H9 (cell line): ENCODE results near the gene SMARCAL1. TPM values are rescaled to one million over a fixed set of nuclear protein-coding genes. Genes with fewer than 3 reads are reported as not detected.
"Not testable (repeated sequence)": the region's sequence is repeated elsewhere in the genome, so short reads cannot be mapped to it uniquely, and the experiment has no call there.

Experiments
- DNase-seq: peaks from one replicate; pipeline ENCODE4 v3.0.0-alpha.2; 2017
- H2AFZ ChIP-seq: one replicate; pipeline ENCODE4 v1.6.1; 2013; ENCODE audit warnings: mild to moderate bottlenecking, low read length, control low read depth, moderate library complexity
- H2AK5ac ChIP-seq: 2 replicates; pipeline ENCODE4 v1.6.1; 2013; ENCODE audit warnings: low read length, control low read depth, mixed read lengths; ENCODE audit not compliant: insufficient read length
- H2BK120ac ChIP-seq: one replicate; pipeline ENCODE4 v1.6.1; 2013; ENCODE audit warnings: low read depth, mild to moderate bottlenecking, low read length, control low read depth, inconsistent platforms; ENCODE audit not compliant: poor library complexity, severe bottlenecking
- H2BK12ac ChIP-seq: 2 replicates; pipeline ENCODE4 v1.6.1; 2013; ENCODE audit warnings: low read length, control low read depth, mixed read lengths, low read depth; ENCODE audit not compliant: insufficient read length
- H2BK15ac ChIP-seq: 2 replicates; pipeline ENCODE4 v1.6.1; 2013; ENCODE audit warnings: low read depth, low read length, control low read depth
- H2BK20ac ChIP-seq: one replicate; pipeline ENCODE4 v1.6.1; 2013; ENCODE audit warnings: low read depth, mild to moderate bottlenecking, low read length, control low read depth, inconsistent platforms; ENCODE audit not compliant: poor library complexity, severe bottlenecking
- H2BK5ac ChIP-seq: 2 replicates; pipeline ENCODE4 v1.6.1; 2013; ENCODE audit warnings: low read length, control low read depth, mixed read lengths; ENCODE audit not compliant: insufficient read length
- H3K14ac ChIP-seq: 2 replicates; pipeline ENCODE4 v1.6.1; 2013; ENCODE audit warnings: low read length, control low read depth; ENCODE audit not compliant: insufficient read depth
- H3K18ac ChIP-seq: 2 replicates; pipeline ENCODE4 v1.6.1; 2013; ENCODE audit warnings: low read depth, mild to moderate bottlenecking, mixed read lengths, low read length, control low read depth; ENCODE audit not compliant: insufficient read length
- H3K23ac ChIP-seq: 2 replicates; pipeline ENCODE4 v1.6.1; 2013; ENCODE audit warnings: low read length, control low read depth, mixed read lengths, low read depth; ENCODE audit not compliant: insufficient read length
- H3K23me2 ChIP-seq: 2 replicates; pipeline ENCODE4 v1.6.1; 2013; ENCODE audit warnings: low read depth, mild to moderate bottlenecking, mixed read lengths, low read length, control low read depth; ENCODE audit not compliant: insufficient read length, poor library complexity, severe bottlenecking
- H3K27ac ChIP-seq: 2 replicates; pipeline ENCODE4 v1.5.1; 2013; ENCODE audit warnings: low read length, control low read depth, mixed read lengths, low read depth; ENCODE audit not compliant: insufficient read length
- H3K27me3 ChIP-seq: 2 replicates; pipeline ENCODE4 v1.6.1; 2013; ENCODE audit warnings: low read length, control low read depth, inconsistent platforms; ENCODE audit not compliant: insufficient read depth
- H3K4ac ChIP-seq: 2 replicates; pipeline ENCODE4 v1.6.1; 2013; ENCODE audit warnings: low read depth, mild to moderate bottlenecking, control low read depth, inconsistent platforms, low read length, moderate library complexity
- H3K4me1 ChIP-seq: 2 replicates; pipeline ENCODE4 v1.6.1; 2013; ENCODE audit warnings: low read length, control low read depth, inconsistent platforms; ENCODE audit not compliant: insufficient read depth
- H3K4me2 ChIP-seq: 2 replicates; pipeline ENCODE4 v1.6.1; 2013; ENCODE audit warnings: low read length, control low read depth, mixed read lengths; ENCODE audit not compliant: insufficient read length, insufficient read depth
- H3K56ac ChIP-seq: 2 replicates; pipeline ENCODE4 v1.6.1; 2013; ENCODE audit warnings: low read depth, mild to moderate bottlenecking, mixed read lengths, low read length, control low read depth; ENCODE audit not compliant: insufficient read length
- H3K79me1 ChIP-seq: 2 replicates; pipeline ENCODE4 v1.6.1; 2013; ENCODE audit warnings: low read depth, mild to moderate bottlenecking, moderate library complexity, low read length, control low read depth, inconsistent platforms; ENCODE audit not compliant: insufficient read depth, poor library complexity, severe bottlenecking
- H3K79me2 ChIP-seq: 2 replicates; pipeline ENCODE4 v1.6.1; 2013; ENCODE audit warnings: low read length, control low read depth, inconsistent platforms; ENCODE audit not compliant: insufficient read depth
- H3K9ac ChIP-seq: 2 replicates; pipeline ENCODE4 v1.6.1; 2013; ENCODE audit warnings: low read length, control low read depth, mixed read lengths; ENCODE audit not compliant: insufficient read length; ENCODE audit errors: extremely low read depth
- H3K9me3 ChIP-seq: one replicate; pipeline ENCODE4 v1.6.1; 2013; ENCODE audit warnings: low read depth, low read length, inconsistent platforms; ENCODE audit not compliant: control insufficient read depth
- H3T11ph ChIP-seq: one replicate; pipeline ENCODE4 v1.6.1; 2013; ENCODE audit warnings: mild to moderate bottlenecking, low read length, control low read depth, inconsistent platforms
- H4K20me1 ChIP-seq: one replicate; pipeline ENCODE4 v1.6.1; 2013; ENCODE audit not compliant: control insufficient read depth, insufficient read length, insufficient read depth
- H4K5ac ChIP-seq: 2 replicates; pipeline ENCODE4 v1.6.1; 2013; ENCODE audit warnings: low read depth, mild to moderate bottlenecking, mixed read lengths, low read length, control low read depth; ENCODE audit not compliant: insufficient read length
- H4K8ac ChIP-seq: replicated peaks from 2 replicates; pipeline ENCODE4 v1.6.1; 2013; ENCODE audit warnings: low read length, control low read depth, mixed read lengths, low read depth; ENCODE audit not compliant: insufficient read length
- H4K91ac ChIP-seq: 2 replicates; pipeline ENCODE4 v1.6.1; 2013; ENCODE audit warnings: low read depth, mild to moderate bottlenecking, moderate library complexity, mixed read lengths, low read length, control low read depth; ENCODE audit not compliant: insufficient read length
- H3K27ac Mint-ChIP-seq, 3 experiments: 2 replicates in 2 of 3; 3 replicates in 1 of 3; pipeline ENCODE4 v1.8.0; 2020 to 2021; ENCODE audit warnings: mixed read lengths in 3 of 3, mild to moderate bottlenecking in 1 of 3, moderate library complexity in 1 of 3
- H3K27me3 Mint-ChIP-seq: 2 replicates; pipeline ENCODE4 v1.8.0; 2021; ENCODE audit warnings: low read depth, mild to moderate bottlenecking, moderate library complexity, mixed read lengths
- H3K36me3 Mint-ChIP-seq, 3 experiments: 2 replicates in 2 of 3; 3 replicates in 1 of 3; pipeline ENCODE4 v1.8.0; 2020 to 2021; ENCODE audit warnings: low read depth in 3 of 3, mixed read lengths in 3 of 3; ENCODE audit not compliant: insufficient read depth in 1 of 3
- H3K4me1 Mint-ChIP-seq, 2 experiments: 2 replicates each; pipeline ENCODE4 v1.8.0; 2020; ENCODE audit warnings: mixed read lengths in 2 of 2
- H3K4me3 Mint-ChIP-seq, 2 experiments: 2 replicates in 1 of 2; 3 replicates in 1 of 2; pipeline ENCODE4 v1.8.0; 2020 to 2021; ENCODE audit warnings: mild to moderate bottlenecking in 2 of 2, mixed read lengths in 2 of 2, moderate library complexity in 1 of 2
- H3K9me3 Mint-ChIP-seq, 2 experiments: 2 replicates in 1 of 2; 3 replicates in 1 of 2; pipeline ENCODE4 v1.8.0; 2020; ENCODE audit warnings: mild to moderate bottlenecking in 2 of 2, mixed read lengths in 2 of 2, moderate library complexity in 1 of 2
- WGBS: extraction: QIAGEN DNeasy Blood & Tissue Kit; methylation state at CpG from one replicate; pipeline ENCODE4 v1.1.7; 2013; ENCODE audit warnings: missing lambda C conversion rate, low lambda C conversion rate, mixed read lengths; ENCODE audit not compliant: insufficient read length; ENCODE audit errors: extremely low coverage; 5-methylcytosine and 5-hydroxymethylcytosine counted together
- total RNA-seq: library from RNA; stranded (reverse); gene quantifications from 2 replicates; pipeline ENCODE4 v1.2.1, GENCODE V29; 2021
- TF ChIP-seq, protein P1 (sequence below): fragments of 200-600 bp; sonication (generic); conservative IDR thresholded peaks from 3 replicates; pipeline ENCODE4 v1.8.0; 2021; ENCODE audit warnings: antibody characterized with exemption, mild to moderate bottlenecking

Gene SMARCAL1
- total RNA-seq, 1 experiment from 2014 or later = 16.5 TPM

DNA sequence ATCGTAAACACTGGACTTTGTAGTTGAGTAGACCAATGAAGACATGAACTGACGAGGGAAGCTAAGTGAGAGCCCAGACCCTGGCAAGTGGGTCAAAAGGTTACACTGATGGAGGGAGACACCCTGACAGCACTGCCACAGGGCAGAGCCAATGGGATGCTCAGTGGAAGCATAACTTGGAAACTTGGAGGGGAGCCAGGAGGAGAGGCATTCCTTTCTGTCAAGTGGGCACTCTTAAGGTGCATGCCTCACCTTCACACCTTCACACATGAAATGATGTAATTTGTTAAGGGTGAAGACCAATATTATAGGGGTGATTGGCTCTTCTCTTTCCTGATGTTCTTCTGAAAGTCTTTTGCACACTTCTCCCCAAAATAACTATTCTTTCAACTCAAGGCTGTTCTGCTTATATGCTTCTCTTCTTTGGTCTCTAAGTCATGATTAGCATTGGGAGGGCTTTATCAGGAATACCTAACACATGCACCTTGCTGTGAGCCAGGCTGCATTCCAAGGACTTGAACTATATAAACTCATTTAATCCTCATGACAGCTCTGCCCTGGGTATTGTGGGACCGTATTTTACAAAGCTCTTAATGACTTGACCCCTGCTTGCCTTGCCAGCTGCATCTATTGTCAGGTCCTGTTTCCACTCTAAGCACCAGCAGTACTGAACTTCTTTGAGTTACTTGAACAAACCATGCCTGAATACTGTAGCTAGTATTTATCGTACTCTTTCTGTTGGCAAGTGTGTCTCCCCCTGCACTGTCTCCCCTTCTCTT is 105.4 kb downstream of the SMARCAL1 start:
- WGBS = no CpG with 5 or more reads among the region's 4 CpGs
- Histone ChIP-seq H3K4me1 (no peaks in the 10 kb centered on the region), H2BK120ac (no peak overlapping the region), H3K18ac (no peak overlapping the region), H3K9me3 (no peaks in the 10 kb centered on the region), H2AK5ac (no peak overlapping the region), H2BK20ac (no peak overlapping the region), H3K79me2 (no peaks in the 10 kb centered on the region), H4K91ac (no peak overlapping the region), H3K79me1 (no peaks in the 10 kb centered on the region), H3K23me2 (no peaks in the 10 kb centered on the region), H4K8ac (no peak overlapping the region), H3K14ac (no peak overlapping the region), H2BK12ac (no peak overlapping the region), H2AFZ (no peak overlapping the region), H4K5ac (no peak overlapping the region), H2BK15ac (no peak overlapping the region), H3K56ac (no peak overlapping the region), H3K23ac (no peak overlapping the region), H3K9ac (no peak overlapping the region), H3T11ph (no peak overlapping the region), H3K4me2 (no peak overlapping the region), H3K27ac (no peak overlapping the region), H4K20me1 (peaks cover 3% of the 10 kb centered on the region), H2BK5ac (no peak overlapping the region), H3K27me3 (no peaks in the 10 kb centered on the region), H3K4ac (no peak overlapping the region)
- no peaks in the 10 kb centered on the region for H3K9me3 Mint-ChIP-seq
- H3K4me3 Mint-ChIP-seq = no peak overlapping the region
- TF ChIP-seq, protein P1, sequence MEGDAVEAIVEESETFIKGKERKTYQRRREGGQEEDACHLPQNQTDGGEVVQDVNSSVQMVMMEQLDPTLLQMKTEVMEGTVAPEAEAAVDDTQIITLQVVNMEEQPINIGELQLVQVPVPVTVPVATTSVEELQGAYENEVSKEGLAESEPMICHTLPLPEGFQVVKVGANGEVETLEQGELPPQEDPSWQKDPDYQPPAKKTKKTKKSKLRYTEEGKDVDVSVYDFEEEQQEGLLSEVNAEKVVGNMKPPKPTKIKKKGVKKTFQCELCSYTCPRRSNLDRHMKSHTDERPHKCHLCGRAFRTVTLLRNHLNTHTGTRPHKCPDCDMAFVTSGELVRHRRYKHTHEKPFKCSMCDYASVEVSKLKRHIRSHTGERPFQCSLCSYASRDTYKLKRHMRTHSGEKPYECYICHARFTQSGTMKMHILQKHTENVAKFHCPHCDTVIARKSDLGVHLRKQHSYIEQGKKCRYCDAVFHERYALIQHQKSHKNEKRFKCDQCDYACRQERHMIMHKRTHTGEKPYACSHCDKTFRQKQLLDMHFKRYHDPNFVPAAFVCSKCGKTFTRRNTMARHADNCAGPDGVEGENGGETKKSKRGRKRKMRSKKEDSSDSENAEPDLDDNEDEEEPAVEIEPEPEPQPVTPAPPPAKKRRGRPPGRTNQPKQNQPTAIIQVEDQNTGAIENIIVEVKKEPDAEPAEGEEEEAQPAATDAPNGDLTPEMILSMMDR = no peak
- H3K27ac Mint-ChIP-seq = no peak overlapping the region
- peaks cover 8 to 13% (median 11%) of the 10 kb centered on the region in 3 experiments; a peak in 6 of 7 replicates for H3K36me3 Mint-ChIP-seq
- no peaks in the 10 kb centered on the region for H3K27me3 Mint-ChIP-seq
- DNase-seq = no peak
- peaks cover 8 to 10% of the 10 kb centered on the region in 2 experiments for H3K4me1 Mint-ChIP-seq

DNA sequence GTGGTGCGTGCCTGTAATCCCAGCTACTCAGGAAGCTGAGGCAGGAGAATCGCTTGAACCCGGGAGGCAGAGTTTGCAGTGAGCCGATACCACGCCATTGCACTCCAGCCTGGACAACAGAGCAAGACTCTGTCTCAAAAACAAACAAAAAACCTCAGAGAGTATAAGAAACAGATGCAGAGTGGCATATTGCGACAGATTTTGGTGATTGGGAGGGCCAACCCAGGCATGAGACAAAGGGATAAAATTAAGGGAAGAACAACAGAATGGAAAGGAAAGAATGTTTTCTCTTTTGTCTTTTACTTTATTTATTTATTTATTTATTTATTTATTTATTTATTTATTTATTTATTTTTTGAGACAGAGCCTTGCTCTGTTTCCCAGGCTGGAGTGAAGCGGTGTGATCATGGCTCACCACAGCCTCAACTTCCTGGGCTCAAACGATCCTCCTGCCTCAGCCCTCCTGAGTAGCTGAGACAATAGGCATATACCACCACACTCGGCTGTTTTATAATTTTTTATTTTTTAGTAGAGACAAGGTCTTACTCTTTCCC is 106.4 kb downstream of the SMARCAL1 start:
- not testable (repeated sequence) for H4K91ac ChIP-seq, H3T11ph ChIP-seq, H3K27me3 ChIP-seq, H3K79me1 ChIP-seq, H3K23ac ChIP-seq, H4K5ac ChIP-seq, H4K8ac ChIP-seq, H3K14ac ChIP-seq, H3K4me1 ChIP-seq, H2AFZ ChIP-seq, H3K9me3 ChIP-seq, H3K4ac ChIP-seq, H2AK5ac ChIP-seq, H3K9me3 Mint-ChIP-seq, H3K27ac ChIP-seq, H3K79me2 ChIP-seq, H3K9ac ChIP-seq, H3K56ac ChIP-seq, H2BK5ac ChIP-seq, H3K27ac Mint-ChIP-seq, DNase-seq, H3K18ac ChIP-seq, H2BK20ac ChIP-seq, H2BK120ac ChIP-seq, H2BK15ac ChIP-seq, H3K4me3 Mint-ChIP-seq, H3K23me2 ChIP-seq, H2BK12ac ChIP-seq, H3K4me2 ChIP-seq, H4K20me1 ChIP-seq, H3K27me3 Mint-ChIP-seq
- H3K36me3 Mint-ChIP-seq = peaks cover 8 to 13% (median 13%) of the 10 kb centered on the region in 3 experiments
- no CpG with 5 or more reads among the region's 9 CpGs for WGBS
- H3K4me1 Mint-ChIP-seq = peaks cover 8 to 10% of the 10 kb centered on the region in 2 experiments
